ENCODE data around the gene R3HCC1L.

Gene R3HCC1L

DNA sequence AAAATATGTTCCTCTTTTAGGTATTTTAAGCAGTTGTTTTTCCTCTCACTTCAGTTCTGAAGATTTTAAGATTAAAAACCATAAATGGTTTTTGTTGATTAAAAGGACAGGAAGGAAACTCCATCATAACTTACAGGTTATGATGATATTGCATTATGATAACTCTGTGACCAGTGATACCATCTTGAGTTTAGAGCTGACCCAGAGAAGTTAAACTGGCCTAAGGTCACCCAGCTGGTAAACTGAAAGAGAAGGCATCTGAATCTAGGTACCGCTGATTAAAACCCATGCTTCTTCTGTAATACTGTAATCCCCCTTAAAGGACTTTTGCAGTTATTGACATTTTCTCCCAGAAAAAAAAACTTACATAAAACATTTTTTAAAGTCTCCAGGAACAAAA is 103.9 kb downstream of the R3HCC1L start:
- no peak for TF ChIP-seq CREB1 (IDR thresholded peaks at IDR 0.05; ENCODE audit: low read depth)

DNA sequence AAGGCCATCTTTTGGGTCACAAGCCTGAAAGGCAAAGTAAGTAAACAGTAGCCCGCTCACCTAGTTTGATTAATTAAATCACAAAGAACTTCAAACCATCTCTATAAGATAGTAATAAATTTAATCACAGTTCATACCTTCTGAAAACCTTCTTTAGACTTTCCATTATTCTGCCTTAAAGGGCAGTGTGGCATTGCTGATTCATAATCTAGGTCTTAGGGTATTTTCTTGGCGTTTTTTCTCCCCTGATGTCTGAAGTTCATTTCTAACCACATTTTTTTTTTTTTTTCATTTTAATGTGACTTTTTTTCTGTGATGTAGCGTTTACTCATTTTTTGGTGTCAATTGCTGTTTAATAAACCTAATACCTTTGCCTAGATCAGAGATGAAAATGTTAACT is 106.1 kb downstream of the R3HCC1L start:
- TF ChIP-seq CEBPB (IDR thresholded peaks at IDR 0.05) (no peak), EGR1 (IDR thresholded peaks at IDR 0.05) (no peak), NFIC (IDR thresholded peaks at IDR 0.05) (no peak), TCF12 (IDR thresholded peaks at IDR 0.05; ENCODE audit: low read depth) (no peak), YY1 (IDR thresholded peaks at IDR 0.05; ENCODE audit: low read depth) (no peak), TAF1 (IDR thresholded peaks at IDR 0.05; ENCODE audit: low read depth) (no peak), RAD21 (IDR thresholded peaks at IDR 0.05; ENCODE audit: low read depth) (no peak), FOXM1 (IDR thresholded peaks at IDR 0.05; ENCODE audit: borderline replicate concordance, low read depth) (no peak), TEAD4 (IDR thresholded peaks at IDR 0.05) (no peak)
- TF ChIP-seq, protein P1, sequence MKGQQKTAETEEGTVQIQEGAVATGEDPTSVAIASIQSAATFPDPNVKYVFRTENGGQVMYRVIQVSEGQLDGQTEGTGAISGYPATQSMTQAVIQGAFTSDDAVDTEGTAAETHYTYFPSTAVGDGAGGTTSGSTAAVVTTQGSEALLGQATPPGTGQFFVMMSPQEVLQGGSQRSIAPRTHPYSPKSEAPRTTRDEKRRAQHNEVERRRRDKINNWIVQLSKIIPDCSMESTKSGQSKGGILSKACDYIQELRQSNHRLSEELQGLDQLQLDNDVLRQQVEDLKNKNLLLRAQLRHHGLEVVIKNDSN (IDR thresholded peaks at IDR 0.05), result no peak
- TF ChIP-seq, protein P2, sequence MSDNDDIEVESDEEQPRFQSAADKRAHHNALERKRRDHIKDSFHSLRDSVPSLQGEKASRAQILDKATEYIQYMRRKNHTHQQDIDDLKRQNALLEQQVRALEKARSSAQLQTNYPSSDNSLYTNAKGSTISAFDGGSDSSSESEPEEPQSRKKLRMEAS (IDR thresholded peaks at IDR 0.05), result no peak

DNA sequence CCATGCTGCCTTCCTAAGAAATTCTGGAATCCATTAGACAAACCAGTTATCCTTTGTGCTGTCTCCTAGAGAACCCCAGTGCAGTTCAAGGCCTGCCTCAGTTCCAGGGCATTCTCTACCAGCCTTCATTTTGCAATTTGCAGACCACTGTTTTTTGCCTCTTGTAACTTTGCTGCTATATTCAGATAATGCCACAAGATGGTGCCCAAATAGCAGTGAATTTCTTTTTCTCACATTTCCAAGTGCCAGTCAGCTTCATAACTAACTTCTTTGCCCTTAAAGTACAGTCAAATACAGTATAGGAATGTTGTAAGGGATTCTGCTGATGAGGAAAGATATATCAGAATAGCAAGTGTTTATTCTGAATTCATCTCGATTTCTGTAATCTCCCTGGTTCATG is 108.4 kb downstream of the R3HCC1L start:
- peak; percentile 86 for TF ChIP-seq RAD21 (IDR thresholded peaks at IDR 0.05; ENCODE audit: low read depth)
- TF ChIP-seq, protein P2 (IDR thresholded peaks at IDR 0.05), result no peak

DNA sequence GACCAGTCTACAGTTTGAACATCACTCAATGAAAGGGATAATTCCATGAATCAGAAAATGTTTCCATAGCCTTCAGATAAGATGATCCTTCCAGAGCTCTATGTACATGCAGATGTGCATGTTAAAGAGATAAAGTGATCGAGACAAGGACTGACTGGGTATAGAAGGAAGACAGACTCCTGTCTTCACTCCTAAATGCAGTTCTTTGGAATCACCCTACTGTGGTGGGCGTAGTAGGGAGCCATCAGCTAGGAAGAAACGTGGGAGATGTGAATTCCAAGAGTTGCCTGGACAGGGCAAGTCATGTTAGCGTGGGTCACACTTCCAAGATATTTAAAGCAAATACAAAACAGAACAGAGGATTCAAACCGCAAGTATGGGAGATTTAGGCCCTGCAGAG is 109.7 kb downstream of the R3HCC1L start:
- no peak for TF ChIP-seq EP300 (IDR thresholded peaks at IDR 0.05; ENCODE audit: borderline replicate concordance)

DNA sequence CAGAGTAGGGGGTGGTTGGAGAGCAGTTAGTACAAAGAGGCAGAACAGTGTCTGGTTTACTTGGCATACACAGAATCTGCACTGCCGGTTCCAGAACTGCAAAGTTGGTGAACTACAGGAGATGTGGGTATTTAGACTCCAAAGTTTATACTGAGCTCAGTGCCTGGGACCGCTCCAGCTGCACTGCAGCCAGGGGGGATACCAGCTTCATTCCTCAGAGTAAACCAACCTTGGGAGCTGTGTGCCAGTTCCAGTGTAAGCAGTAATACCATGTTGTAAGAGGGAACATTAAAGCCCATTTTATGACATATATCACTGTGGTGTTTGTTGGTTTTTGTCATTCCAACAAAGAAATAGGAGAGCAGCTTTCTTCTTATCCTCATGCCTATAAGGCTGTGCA is 110.1 kb downstream of the R3HCC1L start:
- no peak for TF ChIP-seq TEAD4 (IDR thresholded peaks at IDR 0.05)

DNA sequence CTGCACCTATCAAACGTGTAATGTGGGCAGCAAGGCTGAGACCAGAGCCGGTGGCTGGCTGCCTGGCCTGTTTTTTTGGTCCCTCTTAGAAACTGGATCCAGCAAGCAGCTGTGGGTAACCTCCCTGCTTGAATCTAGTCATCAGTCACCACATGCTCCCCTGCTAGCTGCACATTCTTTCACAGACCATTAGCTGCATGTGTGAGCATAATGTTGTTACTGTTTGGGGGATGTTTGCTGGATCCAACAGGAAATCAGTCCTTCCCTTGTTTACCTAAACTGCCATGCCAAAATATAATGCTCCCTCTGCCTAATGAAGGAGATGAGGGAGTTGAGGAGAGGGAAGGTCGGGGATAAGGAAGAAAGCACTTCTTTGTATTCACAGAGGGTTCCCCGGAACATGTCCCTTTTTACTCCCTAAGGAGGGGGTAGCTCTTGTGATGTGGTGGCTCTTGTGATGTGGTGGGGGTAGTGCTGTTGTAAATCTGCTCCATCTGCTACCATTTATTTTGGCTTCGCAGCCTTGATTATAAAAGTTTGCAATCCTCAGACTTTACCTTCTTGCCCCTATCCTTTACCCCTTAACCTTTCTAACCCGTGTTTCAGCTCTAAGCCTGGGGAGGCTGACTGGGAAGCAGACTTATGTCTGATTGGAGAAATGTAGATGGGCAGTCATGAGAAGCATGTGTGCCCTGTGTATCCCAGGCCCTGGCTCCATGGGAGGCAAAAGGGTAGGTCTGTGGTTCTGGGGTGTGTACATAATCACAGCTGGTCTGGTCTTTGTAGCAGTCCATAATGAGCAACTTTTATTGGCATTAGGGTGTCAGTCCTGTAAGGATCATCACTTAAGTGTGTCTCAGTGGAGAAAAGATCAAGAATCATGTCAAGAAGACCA is 112.7 kb downstream of the R3HCC1L start:
- TF ChIP-seq, protein P2 (IDR thresholded peaks at IDR 0.05), result 0 out of 2 replicates have a peak, but pooled peaks have one; percentile 52
- TF ChIP-seq YY1 (IDR thresholded peaks at IDR 0.05; ENCODE audit: low read depth), result no peak
- TF ChIP-seq, protein P1 (IDR thresholded peaks at IDR 0.05), result no peak
- TF ChIP-seq NFIC (IDR thresholded peaks at IDR 0.05), result no peak
- TF ChIP-seq TAF1 (IDR thresholded peaks at IDR 0.05; ENCODE audit: low read depth), result no peak
- no peak for TF ChIP-seq RAD21 (IDR thresholded peaks at IDR 0.05; ENCODE audit: low read depth)
- TF ChIP-seq, protein P3, sequence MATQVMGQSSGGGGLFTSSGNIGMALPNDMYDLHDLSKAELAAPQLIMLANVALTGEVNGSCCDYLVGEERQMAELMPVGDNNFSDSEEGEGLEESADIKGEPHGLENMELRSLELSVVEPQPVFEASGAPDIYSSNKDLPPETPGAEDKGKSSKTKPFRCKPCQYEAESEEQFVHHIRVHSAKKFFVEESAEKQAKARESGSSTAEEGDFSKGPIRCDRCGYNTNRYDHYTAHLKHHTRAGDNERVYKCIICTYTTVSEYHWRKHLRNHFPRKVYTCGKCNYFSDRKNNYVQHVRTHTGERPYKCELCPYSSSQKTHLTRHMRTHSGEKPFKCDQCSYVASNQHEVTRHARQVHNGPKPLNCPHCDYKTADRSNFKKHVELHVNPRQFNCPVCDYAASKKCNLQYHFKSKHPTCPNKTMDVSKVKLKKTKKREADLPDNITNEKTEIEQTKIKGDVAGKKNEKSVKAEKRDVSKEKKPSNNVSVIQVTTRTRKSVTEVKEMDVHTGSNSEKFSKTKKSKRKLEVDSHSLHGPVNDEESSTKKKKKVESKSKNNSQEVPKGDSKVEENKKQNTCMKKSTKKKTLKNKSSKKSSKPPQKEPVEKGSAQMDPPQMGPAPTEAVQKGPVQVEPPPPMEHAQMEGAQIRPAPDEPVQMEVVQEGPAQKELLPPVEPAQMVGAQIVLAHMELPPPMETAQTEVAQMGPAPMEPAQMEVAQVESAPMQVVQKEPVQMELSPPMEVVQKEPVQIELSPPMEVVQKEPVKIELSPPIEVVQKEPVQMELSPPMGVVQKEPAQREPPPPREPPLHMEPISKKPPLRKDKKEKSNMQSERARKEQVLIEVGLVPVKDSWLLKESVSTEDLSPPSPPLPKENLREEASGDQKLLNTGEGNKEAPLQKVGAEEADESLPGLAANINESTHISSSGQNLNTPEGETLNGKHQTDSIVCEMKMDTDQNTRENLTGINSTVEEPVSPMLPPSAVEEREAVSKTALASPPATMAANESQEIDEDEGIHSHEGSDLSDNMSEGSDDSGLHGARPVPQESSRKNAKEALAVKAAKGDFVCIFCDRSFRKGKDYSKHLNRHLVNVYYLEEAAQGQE (IDR thresholded peaks at IDR 0.05; ENCODE audit: low read depth), result no peak
- peak; percentile 52; the same call in 1 of the 2 replicates for TF ChIP-seq EP300 (IDR thresholded peaks at IDR 0.05; ENCODE audit: borderline replicate concordance)
- no peak for TF ChIP-seq EGR1 (IDR thresholded peaks at IDR 0.05)
- TF ChIP-seq CEBPB (IDR thresholded peaks at IDR 0.05), result no peak
- peak; percentile 54 for TF ChIP-seq TEAD4 (IDR thresholded peaks at IDR 0.05)
- TF ChIP-seq ZBTB7A (IDR thresholded peaks at IDR 0.05; ENCODE audit: low read depth), result no peak
- TF ChIP-seq CREB1 (IDR thresholded peaks at IDR 0.05; ENCODE audit: low read depth), result no peak
- TF ChIP-seq TCF12 (IDR thresholded peaks at IDR 0.05; ENCODE audit: low read depth), result peak; percentile 75
- no peak for TF ChIP-seq FOXM1 (IDR thresholded peaks at IDR 0.05; ENCODE audit: borderline replicate concordance, low read depth)

DNA sequence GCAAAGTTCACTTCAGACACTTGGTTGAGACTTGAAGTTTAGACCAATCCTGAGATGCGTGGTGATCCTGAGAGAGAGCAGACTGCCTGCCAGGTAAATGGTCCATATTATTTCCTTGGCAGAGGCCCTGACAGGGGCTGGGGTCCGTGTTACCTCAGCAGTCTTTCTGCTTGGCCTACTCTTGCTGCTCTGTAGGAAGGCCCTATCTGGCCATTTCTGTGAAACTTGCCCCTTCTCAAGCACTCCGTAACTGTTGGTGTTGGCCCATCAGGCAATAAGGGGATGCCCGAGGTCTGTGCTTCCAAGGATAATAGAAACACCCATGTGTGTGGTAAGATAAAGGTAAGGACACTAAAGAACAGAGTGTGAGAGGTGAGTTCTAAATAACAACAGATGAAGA is 113.6 kb downstream of the R3HCC1L start:
- TF ChIP-seq NFIC (IDR thresholded peaks at IDR 0.05) (no peak), EP300 (IDR thresholded peaks at IDR 0.05; ENCODE audit: borderline replicate concordance) (no peak), EGR1 (IDR thresholded peaks at IDR 0.05) (no peak), RAD21 (IDR thresholded peaks at IDR 0.05; ENCODE audit: low read depth) (no peak), FOXM1 (IDR thresholded peaks at IDR 0.05; ENCODE audit: borderline replicate concordance, low read depth) (no peak), TEAD4 (IDR thresholded peaks at IDR 0.05) (no peak)
- TF ChIP-seq, protein P2 (IDR thresholded peaks at IDR 0.05), result no peak
- TF ChIP-seq, protein P3 (IDR thresholded peaks at IDR 0.05; ENCODE audit: low read depth), result no peak
